A673 (cell line): ENCODE results near the gene GCGR. TPM values are rescaled to one million over a fixed set of nuclear protein-coding genes. Genes with fewer than 3 reads are reported as not detected.

Experiments used
- BruUV-seq: library from RNA; stranded (reverse); fragments of 400-500 nt; replicated peaks from 2 replicates; lab custom pipeline; 2021; lab: Mats Ljungman, UMichigan
- CTCF ChIA-PET: fragments of 300-600 bp; sonication (Branson Sonifier 250); formaldehyde crosslinking; loops from one replicate; lab custom pipeline; 2022; ENCODE audit warnings: antibody characterized with exemption; lab: Charles Lee
- POLR2A ChIA-PET: fragments of 300-600 bp; sonication (Branson Sonifier 250); formaldehyde crosslinking; loops from one replicate; lab custom pipeline; 2022; ENCODE audit warnings: antibody characterized with exemption; ENCODE audit not compliant: low non-redundant PET; lab: Charles Lee
- DNase-seq: peaks from one replicate; pipeline ENCODE4 v3.0.0-alpha.2; 2015; ENCODE audit warnings: low spot score
- H3K27ac ChIP-seq: fragments of 200-600 bp; sonication (generic); 2 replicates; pipeline ENCODE4 v1.5.1; 2016; ENCODE audit warnings: mixed run types, low read depth, mild to moderate bottlenecking, mixed read lengths, antibody characterized with exemption, low read length; ENCODE audit not compliant: poor library complexity, severe bottlenecking
- H3K27me3 ChIP-seq: fragments of 200-600 bp; sonication (generic); replicated peaks from 2 replicates; pipeline ENCODE4 v1.6.1; 2017; ENCODE audit warnings: mixed run types, low read depth, mild to moderate bottlenecking, mixed read lengths, antibody characterized with exemption, low read length; ENCODE audit not compliant: insufficient read depth, poor library complexity
- H3K36me3 ChIP-seq: fragments of 200-600 bp; sonication (generic); 2 replicates; pipeline ENCODE4 v1.6.1; 2016; ENCODE audit warnings: mixed run types, mild to moderate bottlenecking, mixed read lengths, antibody characterized with exemption, low read length; ENCODE audit not compliant: insufficient read depth, poor library complexity, severe bottlenecking
- H3K4me1 ChIP-seq: fragments of 200-600 bp; sonication (generic); 2 replicates; pipeline ENCODE4 v1.6.1; 2017; ENCODE audit warnings: mixed run types, mild to moderate bottlenecking, mixed read lengths, antibody characterized with exemption, low read length; ENCODE audit not compliant: insufficient read depth, poor library complexity, severe bottlenecking
- H3K4me3 ChIP-seq: fragments of 200-600 bp; sonication (generic); 2 replicates; pipeline ENCODE4 v1.5.1; 2016; ENCODE audit warnings: low read depth, mixed run types, mild to moderate bottlenecking, mixed read lengths, low read length; ENCODE audit not compliant: poor library complexity, severe bottlenecking
- H3K9me3 ChIP-seq: fragments of 200-600 bp; sonication (generic); 2 replicates; pipeline ENCODE4 v1.6.1; 2016; ENCODE audit warnings: mixed run types, low read depth, mild to moderate bottlenecking, mixed read lengths, antibody characterized with exemption, low read length; ENCODE audit not compliant: poor library complexity, severe bottlenecking
- EZH2 ChIP-seq: fragments of 200-600 bp; sonication (generic); IDR thresholded peaks from 2 replicates; pipeline ENCODE4 v1.6.1; 2017; ENCODE audit warnings: borderline replicate concordance, low read depth, mild to moderate bottlenecking, mixed read lengths, antibody characterized with exemption, low read length; ENCODE audit not compliant: poor library complexity, severe bottlenecking
- intact Hi-C: fragments of 100-400 bp; cut with micrococcal nuclease; formaldehyde crosslinking; loops from one replicate; pipeline ENCODE4 v1.10.0; 2022; ENCODE audit not compliant: unreplicated experiment
- total RNA-seq: library from RNA; stranded (reverse); gene quantifications from 2 replicates; pipeline ENCODE4 v1.2.3, GENCODE V29; 2021
- TF ChIP-seq, protein P1 (sequence below): fragments of 300-800, 200-600 bp; sonication (generic); conservative IDR thresholded peaks from 2 replicates; pipeline ENCODE4 v1.5.1; 2017; ENCODE audit warnings: low read depth, mild to moderate bottlenecking, antibody characterized with exemption, low read length, moderate library complexity, mixed read lengths

GCGR gene
- total RNA-seq, 1 experiment from 2014 or later: not detected

DNA sequence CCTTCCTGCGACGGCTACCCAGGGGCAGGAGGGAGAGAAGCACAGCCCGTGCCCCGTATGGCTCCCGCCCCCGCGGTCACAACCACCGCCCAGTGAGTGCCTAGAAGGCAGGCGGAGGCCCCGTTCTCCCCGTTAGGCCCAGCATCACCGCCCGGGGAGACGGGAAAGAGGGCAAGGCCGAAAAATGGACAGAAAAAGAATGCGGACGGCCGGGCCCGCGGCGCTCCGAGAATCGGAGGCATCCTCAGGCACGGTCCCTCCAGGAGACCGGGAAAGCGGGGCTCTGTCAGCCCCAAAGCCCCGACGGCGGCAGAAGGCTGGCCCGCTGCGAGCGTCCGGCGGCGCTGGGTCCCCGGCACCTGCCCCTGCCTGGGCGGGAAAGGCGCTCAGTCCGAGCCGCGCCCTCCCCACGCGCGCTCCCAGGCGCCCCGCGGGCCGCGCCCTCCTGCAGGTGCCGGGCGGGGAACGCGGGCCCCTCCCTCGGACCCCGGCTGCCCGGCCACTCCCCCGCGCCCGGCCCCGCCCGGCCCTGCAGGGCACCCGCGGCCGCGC, 28.7 kb downstream of the GCGR start:
- CTCF ChIA-PET: no interaction called here

DNA sequence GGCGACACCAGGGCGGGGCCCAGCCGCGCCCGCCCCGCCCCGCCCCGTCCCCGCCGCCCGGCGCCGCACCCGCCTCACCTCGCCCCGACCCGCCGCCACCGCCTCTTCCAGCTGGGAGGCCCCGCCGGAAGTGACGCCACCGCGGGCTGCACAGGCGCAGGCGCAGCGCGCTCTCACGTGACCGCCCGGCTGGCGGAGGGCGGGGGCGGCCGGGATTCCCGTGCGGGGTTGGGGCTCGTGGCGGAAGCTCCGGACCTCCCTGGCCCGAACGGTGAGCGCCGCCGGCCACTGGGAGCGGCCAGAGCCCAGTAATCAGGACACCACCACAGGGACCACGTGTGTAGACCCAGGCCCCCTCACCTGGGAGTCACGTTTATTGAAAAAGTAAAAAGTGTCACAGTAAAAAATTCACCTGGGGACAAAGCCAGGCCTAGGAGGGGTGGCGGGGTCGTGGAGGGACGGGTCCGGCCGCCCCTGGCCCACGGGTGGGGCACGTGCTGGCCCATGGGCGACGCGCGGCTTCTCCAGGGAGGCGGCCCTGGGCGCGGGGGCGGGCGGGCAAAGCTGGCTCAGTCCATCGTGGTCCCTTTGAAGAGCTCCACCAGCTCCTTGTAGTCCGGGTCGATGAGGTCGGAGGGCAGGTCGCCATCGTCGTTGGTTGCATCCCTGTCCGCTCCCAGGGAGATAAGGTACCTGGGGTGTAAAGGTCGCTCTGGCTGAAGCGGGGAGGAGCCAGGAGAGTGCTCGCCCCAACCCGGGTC, 29.4 kb downstream of the GCGR start, which contains the start of gene MCRIP1:
TSS of gene MCRIP1 (minus strand) at position 132 of the 761 bp plus-strand sequence. CDS start 8,785 bp downstream, outside the sequence.
- Histone ChIP-seq H3K36me3 (no peaks in the 10 kb centered on the region), H3K9me3 (no peaks in the 10 kb centered on the region), H3K4me1 (peaks cover 9% of the 10 kb centered on the region), H3K27me3 (no peaks in the 10 kb centered on the region), H3K27ac (peak within 1 kb of the TSS; percentile 98), H3K4me3 (peak within 1 kb of the TSS; percentile 86)
- ChIA-PET POLR2A (interaction anchor here (0.6 kb wide), 1 partner anchor 528 kb away, joined by 4 read pairs; no protein-coding TSS in a partner anchor), CTCF (no interaction called here)
- intact Hi-C loops: no loop called here
- no peak for TF ChIP-seq EZH2
- TF ChIP-seq, protein P1, sequence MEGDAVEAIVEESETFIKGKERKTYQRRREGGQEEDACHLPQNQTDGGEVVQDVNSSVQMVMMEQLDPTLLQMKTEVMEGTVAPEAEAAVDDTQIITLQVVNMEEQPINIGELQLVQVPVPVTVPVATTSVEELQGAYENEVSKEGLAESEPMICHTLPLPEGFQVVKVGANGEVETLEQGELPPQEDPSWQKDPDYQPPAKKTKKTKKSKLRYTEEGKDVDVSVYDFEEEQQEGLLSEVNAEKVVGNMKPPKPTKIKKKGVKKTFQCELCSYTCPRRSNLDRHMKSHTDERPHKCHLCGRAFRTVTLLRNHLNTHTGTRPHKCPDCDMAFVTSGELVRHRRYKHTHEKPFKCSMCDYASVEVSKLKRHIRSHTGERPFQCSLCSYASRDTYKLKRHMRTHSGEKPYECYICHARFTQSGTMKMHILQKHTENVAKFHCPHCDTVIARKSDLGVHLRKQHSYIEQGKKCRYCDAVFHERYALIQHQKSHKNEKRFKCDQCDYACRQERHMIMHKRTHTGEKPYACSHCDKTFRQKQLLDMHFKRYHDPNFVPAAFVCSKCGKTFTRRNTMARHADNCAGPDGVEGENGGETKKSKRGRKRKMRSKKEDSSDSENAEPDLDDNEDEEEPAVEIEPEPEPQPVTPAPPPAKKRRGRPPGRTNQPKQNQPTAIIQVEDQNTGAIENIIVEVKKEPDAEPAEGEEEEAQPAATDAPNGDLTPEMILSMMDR: no peak
- TSS peak; percentile 84 for BruUV-seq
- DNase-seq: peak; percentile 97

More for the DNA sequence above, 28.7 kb downstream of the GCGR start:
- POLR2A ChIA-PET: no interaction called here
- no TSS peak for BruUV-seq
- Histone ChIP-seq H3K9me3 (no peaks in the 10 kb centered on the region), H3K27ac (peak overlapping the region; percentile 84), H3K4me3 (peak overlapping the region; percentile 86), H3K27me3 (no peaks in the 10 kb centered on the region), H3K4me1 (peaks cover 9% of the 10 kb centered on the region), H3K36me3 (no peaks in the 10 kb centered on the region)
- intact Hi-C loops: no loop called here
- TF ChIP-seq, protein P1: no peak
- TF ChIP-seq EZH2: no peak
- peak; percentile 41 for DNase-seq

DNA sequence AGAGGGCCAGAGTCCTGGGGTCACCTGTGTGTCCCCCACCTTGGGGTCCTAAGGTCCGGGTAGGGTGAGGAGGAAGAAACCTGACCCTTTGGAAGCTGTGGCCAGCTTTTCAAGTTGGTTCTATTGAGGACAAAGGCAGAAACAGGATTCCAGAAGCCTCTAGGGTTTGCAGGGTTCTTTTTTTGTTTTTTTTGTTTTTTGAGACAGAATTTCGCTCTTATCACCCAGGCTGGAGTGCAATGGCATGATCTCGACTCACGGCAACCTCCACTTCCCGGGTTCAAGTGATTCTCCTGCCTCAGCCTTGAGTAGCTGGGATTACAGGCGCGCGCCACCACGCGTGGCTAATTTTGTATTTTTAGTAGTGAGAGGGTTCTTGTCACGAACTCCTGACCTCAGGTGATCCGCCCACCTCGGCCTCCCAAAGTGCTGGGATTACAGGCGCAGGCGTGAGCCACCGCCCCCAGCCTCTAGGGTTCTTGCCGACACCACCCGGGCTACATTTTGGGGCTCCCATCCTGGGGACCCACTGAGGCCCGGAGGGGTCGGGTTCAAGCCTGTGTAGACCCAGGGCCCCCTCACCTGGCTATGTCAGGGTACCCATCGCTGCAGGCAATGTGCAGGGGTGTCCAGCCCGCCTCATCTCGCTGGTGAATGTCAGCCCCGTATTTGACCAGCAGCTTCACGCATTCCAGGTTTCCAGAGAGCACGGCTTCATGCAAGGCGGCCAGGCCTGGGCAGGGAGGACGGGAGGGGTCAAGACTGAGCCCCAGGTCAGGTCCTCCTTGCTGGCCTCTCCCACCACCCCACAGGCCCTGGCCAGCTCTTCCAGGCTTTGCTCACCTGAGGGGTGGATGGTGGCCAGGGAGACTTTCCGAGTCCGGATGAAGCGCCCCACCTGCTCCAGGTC, 30.2 kb downstream of the GCGR start:
- intact Hi-C loops: no loop called here
- no peak for TF ChIP-seq EZH2
- TF ChIP-seq, protein P1: no peak
- H3K36me3 ChIP-seq: no peaks in the 10 kb centered on the region
- H3K27ac ChIP-seq: peak overlapping the region; percentile 98
- peaks cover 9% of the 10 kb centered on the region for H3K4me1 ChIP-seq
- CTCF ChIA-PET: no interaction called here
- BruUV-seq: no TSS peak
- DNase-seq: no peak
- H3K9me3 ChIP-seq: no peaks in the 10 kb centered on the region
- H3K4me3 ChIP-seq: peak overlapping the region; percentile 76
- POLR2A ChIA-PET: interaction anchor here (0.6 kb wide), 1 partner anchor 216 kb away, joined by 3 read pairs; no protein-coding TSS in a partner anchor
- no peaks in the 10 kb centered on the region for H3K27me3 ChIP-seq
